Measurements from ENCODE around the gene C16orf89.

The C16orf89 gene

DNA sequence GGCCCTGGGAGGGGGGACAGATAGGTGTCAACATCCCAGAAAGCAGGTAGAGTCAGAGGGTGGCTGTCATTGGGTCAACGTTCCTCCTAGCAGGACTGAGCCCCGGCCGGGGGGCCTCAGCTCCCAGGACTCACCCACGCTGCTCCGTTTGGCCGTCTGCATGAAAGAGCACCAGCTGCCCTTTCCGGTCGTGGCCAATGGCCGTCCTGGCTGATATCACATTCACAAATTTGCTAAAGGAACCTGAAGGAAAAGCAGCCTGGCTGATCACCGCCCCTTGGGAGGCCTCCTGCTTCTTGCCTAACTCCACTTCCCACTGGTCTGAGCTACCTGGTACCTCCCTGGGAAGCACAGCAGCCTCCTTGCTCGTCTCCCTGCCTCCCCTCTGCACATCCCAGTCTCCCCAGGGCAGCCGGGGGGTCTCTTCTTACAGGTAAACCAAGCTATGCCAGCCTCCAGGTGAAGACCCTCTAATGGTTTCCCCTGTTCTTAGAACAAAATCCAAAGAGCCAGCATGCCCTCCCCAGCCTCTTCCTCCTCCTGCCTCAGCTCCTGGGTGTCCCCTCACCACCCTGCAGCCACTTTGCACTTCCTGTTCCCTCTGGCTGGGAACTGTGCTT is 35.4 kb downstream of the C16orf89 start:
- H3K36me3 ChIP-seq (ENCODE audit: control insufficient read depth in 4 of 4, insufficient read depth in 4 of 4, low read length in 3 of 4), result peaks cover 0 to 38% (median 12%) of the 10 kb centered on the region in 4 experiments
- peaks cover 10 to 18% (median 14%) of the 10 kb centered on the region in 4 experiments for H3K4me1 ChIP-seq (ENCODE audit: control extremely low read depth in 1 of 4, control insufficient read depth in 4 of 4, insufficient read depth in 4 of 4, low read length in 3 of 4)
- DNase-seq, result no peak
- ChIA-PET CTCF (interaction anchor here (1.5 kb wide), 1 partner anchor 22 kb away, joined by 3 read pairs; no protein-coding TSS in a partner anchor), POLR2A (interaction anchor here (0.6 kb wide), 1 partner anchor 137 kb away, joined by 4 read pairs; no protein-coding TSS in a partner anchor)
- H3K4me3 ChIP-seq (ENCODE audit: control insufficient read depth in 1 of 7, extremely low read depth in 1 of 7, insufficient read depth in 4 of 7, low read depth in 2 of 7, low read length in 6 of 7), result no peak overlapping the region
- 91% methylated on average over 11 of the region's 12 CpGs for WGBS (ENCODE audit: insufficient coverage)
- no peak overlapping the region for H3K27ac ChIP-seq (ENCODE audit: insufficient read depth in 1 of 2, low read depth in 1 of 2, low read length in 2 of 2, poor library complexity in 1 of 2, severe bottlenecking in 2 of 2)
- H3K9me3 ChIP-seq (ENCODE audit: control extremely low read depth in 1 of 5, control insufficient read depth in 4 of 5, insufficient read depth in 2 of 5, low read depth in 1 of 5, low read length in 4 of 5), result no peaks in the 10 kb centered on the region
- no peaks in the 10 kb centered on the region for H3K27me3 ChIP-seq (replicated peaks in 2 of 5; ENCODE audit: control insufficient read depth in 4 of 5, insufficient read depth in 5 of 5, low read length in 4 of 5)

DNA sequence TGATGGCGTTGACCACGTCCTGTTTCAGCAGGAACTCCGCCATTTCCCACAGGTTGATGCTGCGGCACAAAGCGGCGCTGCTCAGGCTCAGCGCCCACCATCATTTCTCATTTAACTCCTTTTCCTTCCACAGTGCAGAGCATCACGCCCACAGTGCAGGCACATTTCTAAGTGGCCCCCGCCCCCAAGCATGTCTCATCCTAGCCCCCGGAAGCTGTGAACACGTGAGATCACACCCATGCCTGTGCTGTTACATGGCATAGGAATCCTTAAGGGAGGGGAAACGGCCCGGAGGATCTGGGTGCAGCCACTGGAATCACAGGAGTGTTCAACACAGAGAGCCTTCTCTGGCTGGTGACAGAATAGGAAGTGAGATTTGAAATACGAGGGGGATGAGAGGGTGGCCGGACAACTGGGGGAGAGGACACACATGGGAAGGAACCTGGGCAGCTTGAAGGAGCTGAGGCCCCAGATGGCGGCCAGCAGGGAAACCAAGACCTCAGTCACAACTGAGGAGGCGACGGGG is 36.7 kb downstream of the C16orf89 start:
- H3K27me3 ChIP-seq (replicated peaks in 2 of 5; ENCODE audit: control insufficient read depth in 4 of 5, insufficient read depth in 5 of 5, low read length in 4 of 5), result no peaks in the 10 kb centered on the region
- no peaks in the 10 kb centered on the region for H3K9me3 ChIP-seq (ENCODE audit: control extremely low read depth in 1 of 5, control insufficient read depth in 4 of 5, insufficient read depth in 2 of 5, low read depth in 1 of 5, low read length in 4 of 5)
- H3K4me3 ChIP-seq (ENCODE audit: control insufficient read depth in 1 of 7, extremely low read depth in 1 of 7, insufficient read depth in 4 of 7, low read depth in 2 of 7, low read length in 6 of 7), result no peak overlapping the region
- DNase-seq, result no peak
- H3K4me1 ChIP-seq (ENCODE audit: control extremely low read depth in 1 of 4, control insufficient read depth in 4 of 4, insufficient read depth in 4 of 4, low read length in 3 of 4), result peaks cover 4 to 13% (median 10%) of the 10 kb centered on the region in 4 experiments
- no peak overlapping the region for H3K27ac ChIP-seq (ENCODE audit: insufficient read depth in 1 of 2, low read depth in 1 of 2, low read length in 2 of 2, poor library complexity in 1 of 2, severe bottlenecking in 2 of 2)
- POLR2A ChIA-PET, result no interaction called here
- 94% methylated on average over 12 of the region's 18 CpGs for WGBS (ENCODE audit: insufficient coverage)
- peaks cover 0 to 48% (median 12%) of the 10 kb centered on the region in 4 experiments for H3K36me3 ChIP-seq (ENCODE audit: control insufficient read depth in 4 of 4, insufficient read depth in 4 of 4, low read length in 3 of 4)
- CTCF ChIA-PET, result interaction anchor here (1.5 kb wide), 1 partner anchor 24 kb away, joined by 3 read pairs; no protein-coding TSS in a partner anchor

DNA sequence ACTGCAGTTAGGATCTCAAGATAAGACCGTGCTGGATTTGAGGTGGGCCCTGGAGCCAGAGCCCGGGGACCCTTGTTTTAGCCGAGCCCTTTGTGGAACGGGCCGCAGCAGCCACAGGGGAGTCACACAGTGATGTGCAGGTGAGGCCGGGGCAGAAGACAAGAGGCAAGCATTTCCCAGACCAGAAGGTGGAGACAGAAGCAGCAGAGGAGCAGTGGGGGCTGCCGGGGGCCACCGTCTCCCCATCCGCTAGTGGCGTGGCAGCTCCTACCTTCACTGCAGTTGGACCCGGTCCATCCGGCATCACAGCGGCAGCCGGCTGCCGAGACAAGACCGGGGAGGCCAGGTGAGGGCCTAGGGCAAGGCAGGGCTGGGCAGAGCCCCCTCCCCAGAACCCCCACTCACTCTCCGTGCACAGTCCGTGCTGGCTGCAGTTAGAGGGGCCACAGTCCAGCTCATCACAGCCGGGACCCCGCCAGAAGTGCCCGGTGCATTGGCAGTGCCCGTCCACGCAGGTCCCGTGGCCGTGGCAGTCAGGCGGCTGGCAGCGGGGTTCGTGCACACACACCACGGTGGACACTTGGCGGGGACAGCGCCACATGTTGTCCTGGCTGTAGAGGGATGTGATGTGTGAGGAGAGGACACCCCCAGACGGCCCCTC is 38.1 kb downstream of the C16orf89 start:
- Histone ChIP-seq H3K4me3 (ENCODE audit: control insufficient read depth in 1 of 7, extremely low read depth in 1 of 7, insufficient read depth in 4 of 7, low read depth in 2 of 7, low read length in 6 of 7) (no peak overlapping the region), H3K4me1 (ENCODE audit: control extremely low read depth in 1 of 4, control insufficient read depth in 4 of 4, insufficient read depth in 4 of 4, low read length in 3 of 4) (peaks cover under 1 to 3% (median 2%) of the 10 kb centered on the region in 4 experiments), H3K27ac (ENCODE audit: insufficient read depth in 1 of 2, low read depth in 1 of 2, low read length in 2 of 2, poor library complexity in 1 of 2, severe bottlenecking in 2 of 2) (no peak overlapping the region), H3K9me3 (ENCODE audit: control extremely low read depth in 1 of 5, control insufficient read depth in 4 of 5, insufficient read depth in 2 of 5, low read depth in 1 of 5, low read length in 4 of 5) (no peaks in the 10 kb centered on the region), H3K27me3 (replicated peaks in 2 of 5; ENCODE audit: control insufficient read depth in 4 of 5, insufficient read depth in 5 of 5, low read length in 4 of 5) (no peaks in the 10 kb centered on the region), H3K36me3 (ENCODE audit: control insufficient read depth in 4 of 4, insufficient read depth in 4 of 4, low read length in 3 of 4) (peaks cover 0 to 48% (median 12%) of the 10 kb centered on the region in 4 experiments)
- no peak for DNase-seq
- ChIA-PET CTCF (interaction anchor here (0.6 kb wide), 1 partner anchor 158 kb away, joined by 3 read pairs; no protein-coding TSS in a partner anchor), POLR2A (interaction anchor here (0.6 kb wide), 1 partner anchor 1717 kb away, joined by 3 read pairs; no protein-coding TSS in a partner anchor)
- WGBS (ENCODE audit: insufficient coverage), result 98% methylated on average over 22 of the region's 32 CpGs

DNA sequence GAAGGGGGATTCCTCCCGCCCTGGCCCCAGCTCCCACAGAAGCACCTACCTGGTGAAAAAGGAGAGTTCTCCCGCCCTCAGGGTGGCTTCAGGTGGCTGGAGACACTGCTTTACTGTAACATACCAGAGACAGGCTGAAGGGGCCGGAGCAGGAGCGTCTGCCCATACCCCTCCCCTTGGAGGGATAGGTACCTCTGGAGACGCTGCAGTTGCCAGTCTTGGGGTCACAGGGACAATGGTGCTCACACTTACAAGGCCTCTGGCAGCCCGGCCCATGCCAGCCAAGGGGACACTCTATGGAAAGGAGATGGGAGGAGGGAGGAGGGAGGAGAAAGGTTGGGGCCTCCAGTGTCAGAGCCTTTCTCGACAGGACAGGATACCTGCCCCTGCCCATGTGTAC is 38.7 kb downstream of the C16orf89 start:
- ChIA-PET POLR2A (no interaction called here), CTCF (no interaction called here)
- no peaks in the 10 kb centered on the region for H3K9me3 ChIP-seq (ENCODE audit: control extremely low read depth in 1 of 5, control insufficient read depth in 4 of 5, insufficient read depth in 2 of 5, low read depth in 1 of 5, low read length in 4 of 5)
- H3K27ac ChIP-seq (ENCODE audit: insufficient read depth in 1 of 2, low read depth in 1 of 2, low read length in 2 of 2, poor library complexity in 1 of 2, severe bottlenecking in 2 of 2), result no peak overlapping the region
- H3K4me3 ChIP-seq (ENCODE audit: control insufficient read depth in 1 of 7, extremely low read depth in 1 of 7, insufficient read depth in 4 of 7, low read depth in 2 of 7, low read length in 6 of 7), result no peak overlapping the region
- peaks cover 0 to 48% (median 12%) of the 10 kb centered on the region in 4 experiments for H3K36me3 ChIP-seq (ENCODE audit: control insufficient read depth in 4 of 4, insufficient read depth in 4 of 4, low read length in 3 of 4)
- DNase-seq, result no peak
- H3K4me1 ChIP-seq (ENCODE audit: control extremely low read depth in 1 of 4, control insufficient read depth in 4 of 4, insufficient read depth in 4 of 4, low read length in 3 of 4), result no peaks in the 10 kb centered on the region
- H3K27me3 ChIP-seq (replicated peaks in 2 of 5; ENCODE audit: control insufficient read depth in 4 of 5, insufficient read depth in 5 of 5, low read length in 4 of 5), result no peaks in the 10 kb centered on the region
- WGBS (ENCODE audit: insufficient coverage), result 94% methylated on average over 5 of the region's 7 CpGs

DNA sequence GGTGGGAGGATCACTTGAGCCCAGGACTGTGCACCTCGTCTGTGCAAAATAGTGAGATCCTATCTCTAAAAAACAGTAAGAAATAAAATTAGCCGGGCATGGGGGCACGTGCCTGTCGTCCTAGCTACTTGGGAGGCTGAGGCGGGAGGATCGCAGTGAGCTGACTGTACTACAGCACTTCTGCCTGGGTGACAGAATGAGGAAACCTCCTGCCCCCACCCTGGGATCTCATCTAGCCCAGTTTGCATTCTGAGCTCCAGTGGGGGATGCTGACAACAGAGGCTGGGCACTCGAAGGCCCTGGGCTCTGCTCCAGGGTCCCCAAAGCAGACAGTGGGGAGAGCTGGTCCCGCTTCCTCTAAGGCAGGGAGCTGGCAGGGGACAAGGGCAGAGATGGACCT is 39.1 kb downstream of the C16orf89 start:
- no peak overlapping the region for H3K4me3 ChIP-seq (ENCODE audit: control insufficient read depth in 1 of 7, extremely low read depth in 1 of 7, insufficient read depth in 4 of 7, low read depth in 2 of 7, low read length in 6 of 7)
- H3K9me3 ChIP-seq (ENCODE audit: control extremely low read depth in 1 of 5, control insufficient read depth in 4 of 5, insufficient read depth in 2 of 5, low read depth in 1 of 5, low read length in 4 of 5), result no peaks in the 10 kb centered on the region
- ChIA-PET POLR2A (no interaction called here), CTCF (no interaction called here)
- H3K36me3 ChIP-seq (ENCODE audit: control insufficient read depth in 4 of 4, insufficient read depth in 4 of 4, low read length in 3 of 4), result peaks cover 0 to 48% (median 12%) of the 10 kb centered on the region in 4 experiments
- 95% methylated on average over 8 of the region's 8 CpGs for WGBS (ENCODE audit: insufficient coverage)
- H3K27ac ChIP-seq (ENCODE audit: insufficient read depth in 1 of 2, low read depth in 1 of 2, low read length in 2 of 2, poor library complexity in 1 of 2, severe bottlenecking in 2 of 2), result no peak overlapping the region
- H3K27me3 ChIP-seq (replicated peaks in 2 of 5; ENCODE audit: control insufficient read depth in 4 of 5, insufficient read depth in 5 of 5, low read length in 4 of 5), result no peaks in the 10 kb centered on the region
- DNase-seq, result no peak
- no peaks in the 10 kb centered on the region for H3K4me1 ChIP-seq (ENCODE audit: control extremely low read depth in 1 of 4, control insufficient read depth in 4 of 4, insufficient read depth in 4 of 4, low read length in 3 of 4)

DNA sequence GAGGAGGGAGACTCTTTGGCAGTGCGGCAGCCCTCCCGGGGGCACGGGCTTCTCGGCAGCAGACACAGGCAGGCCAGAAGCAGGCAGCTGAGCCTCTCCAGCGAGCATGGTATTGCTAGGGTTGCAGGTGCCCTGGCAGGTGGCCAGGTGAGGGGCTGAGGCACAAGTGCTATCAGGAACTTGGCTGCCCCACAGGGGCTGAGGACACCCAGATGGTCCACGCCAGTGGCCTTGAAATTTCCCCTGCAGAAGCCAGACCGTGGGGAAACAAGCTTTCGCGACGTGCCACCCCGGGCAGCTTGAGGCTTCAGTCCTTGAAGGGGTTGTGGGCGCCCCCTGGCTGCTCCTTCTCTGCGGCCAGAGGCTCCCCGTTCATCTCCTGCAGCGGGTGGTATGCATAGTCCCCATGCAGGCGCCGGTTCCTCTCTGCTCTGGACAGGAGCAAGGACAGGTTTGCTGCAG is 40.6 kb downstream of the C16orf89 start:
- Histone ChIP-seq H3K4me1 (ENCODE audit: control extremely low read depth in 1 of 4, control insufficient read depth in 4 of 4, insufficient read depth in 4 of 4, low read length in 3 of 4) (no peaks in the 10 kb centered on the region), H3K4me3 (ENCODE audit: control insufficient read depth in 1 of 7, extremely low read depth in 1 of 7, insufficient read depth in 4 of 7, low read depth in 2 of 7, low read length in 6 of 7) (no peak overlapping the region), H3K9me3 (ENCODE audit: control extremely low read depth in 1 of 5, control insufficient read depth in 4 of 5, insufficient read depth in 2 of 5, low read depth in 1 of 5, low read length in 4 of 5) (no peaks in the 10 kb centered on the region), H3K36me3 (ENCODE audit: control insufficient read depth in 4 of 4, insufficient read depth in 4 of 4, low read length in 3 of 4) (peaks cover 0 to 40% (median 12%) of the 10 kb centered on the region in 4 experiments), H3K27me3 (replicated peaks in 2 of 5; ENCODE audit: control insufficient read depth in 4 of 5, insufficient read depth in 5 of 5, low read length in 4 of 5) (no peaks in the 10 kb centered on the region), H3K27ac (ENCODE audit: insufficient read depth in 1 of 2, low read depth in 1 of 2, low read length in 2 of 2, poor library complexity in 1 of 2, severe bottlenecking in 2 of 2) (no peak overlapping the region)
- ChIA-PET CTCF (no interaction called here), POLR2A (no interaction called here)
- WGBS (ENCODE audit: insufficient coverage), result 72% methylated on average over 11 of the region's 17 CpGs
- peak in 2 of 3 donors; percentile 17 to 19 for DNase-seq

DNA sequence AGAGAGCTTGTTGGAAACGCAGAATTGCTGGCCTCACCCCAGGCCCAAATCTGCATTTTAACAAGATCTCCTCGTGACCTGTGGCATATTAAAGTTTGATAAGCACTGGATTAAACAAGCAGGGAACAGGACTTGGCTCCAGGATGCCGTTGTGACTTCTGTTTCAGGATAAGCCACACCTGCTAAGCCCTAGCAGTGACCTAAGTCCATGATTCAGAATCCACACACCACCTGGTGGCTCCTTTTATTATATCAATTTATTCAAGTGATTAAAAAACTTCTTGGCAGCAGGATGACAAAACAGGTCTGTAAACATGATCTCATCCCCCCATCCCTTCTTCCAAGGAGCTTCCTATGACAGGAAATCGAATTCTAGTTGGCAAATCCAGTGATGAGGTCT is 41.1 kb downstream of the C16orf89 start:
- 91% methylated on average over 4 of the region's 4 CpGs for WGBS (ENCODE audit: insufficient coverage)
- Histone ChIP-seq H3K4me3 (ENCODE audit: control insufficient read depth in 1 of 7, extremely low read depth in 1 of 7, insufficient read depth in 4 of 7, low read depth in 2 of 7, low read length in 6 of 7) (no peak overlapping the region), H3K27me3 (replicated peaks in 2 of 5; ENCODE audit: control insufficient read depth in 4 of 5, insufficient read depth in 5 of 5, low read length in 4 of 5) (no peaks in the 10 kb centered on the region), H3K36me3 (ENCODE audit: control insufficient read depth in 4 of 4, insufficient read depth in 4 of 4, low read length in 3 of 4) (peaks cover 0 to 38% (median 10%) of the 10 kb centered on the region in 4 experiments), H3K4me1 (ENCODE audit: control extremely low read depth in 1 of 4, control insufficient read depth in 4 of 4, insufficient read depth in 4 of 4, low read length in 3 of 4) (no peaks in the 10 kb centered on the region), H3K9me3 (ENCODE audit: control extremely low read depth in 1 of 5, control insufficient read depth in 4 of 5, insufficient read depth in 2 of 5, low read depth in 1 of 5, low read length in 4 of 5) (no peaks in the 10 kb centered on the region), H3K27ac (ENCODE audit: insufficient read depth in 1 of 2, low read depth in 1 of 2, low read length in 2 of 2, poor library complexity in 1 of 2, severe bottlenecking in 2 of 2) (no peak overlapping the region)
- ChIA-PET CTCF (interaction anchor here (0.6 kb wide), 1 partner anchor 72 kb away, joined by 3 read pairs; no protein-coding TSS in a partner anchor), POLR2A (no interaction called here)
- peak in 2 of 3 donors; percentile 33 to 44 for DNase-seq
